DMS 273 (cell line): Measurements from ENCODE around the gene HOXB2.

ENCODE experiments used
- DNase-seq: peaks from one replicate; lab custom pipeline; 2025; ENCODE audit not compliant: unreplicated experiment; lab: John Stamatoyannopoulos, UW

HOXB2 gene

DNA sequence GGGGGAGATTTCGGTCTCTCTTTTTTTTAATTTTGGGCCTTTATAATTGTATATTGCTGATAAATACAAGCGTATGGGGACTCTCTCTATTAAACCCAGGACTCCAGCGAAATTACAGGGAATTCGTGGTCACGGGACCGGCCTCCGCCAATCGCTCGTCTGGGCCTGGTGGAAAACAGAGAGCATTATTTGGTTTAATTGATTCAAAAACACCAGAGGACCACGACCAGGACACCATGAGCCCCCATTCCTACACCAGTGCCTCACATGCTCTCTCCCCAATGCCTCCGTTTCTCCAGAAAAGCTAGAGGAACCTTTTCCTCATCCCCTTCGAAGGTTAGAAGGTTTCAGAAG is at the start of gene HOXB2:
HOXB2 (minus strand) TSS at position 88 of the 354 bp plus-strand sequence. CDS start 198 bp downstream, outside the sequence.
- DNase-seq = no peak

GRCh38 chr17:48593840-48594537 is 49.1 kb upstream of the HOXB2 start:
- peak; percentile 83 for DNase-seq

GRCh38 chr17:48593126-48593829 is 48.4 kb upstream of the HOXB2 start, which contains the start of gene HOXB5:
Gene HOXB5, minus strand, starts transcription at chr17:48593779. Its CDS starts 97 bp downstream, at chr17:48593682.
- DNase-seq = peak; percentile 25

- no peak for DNase-seq
Measured at GRCh38 chr17:48592577-48592976, 47.7 kb upstream of the HOXB2 start.

DNA sequence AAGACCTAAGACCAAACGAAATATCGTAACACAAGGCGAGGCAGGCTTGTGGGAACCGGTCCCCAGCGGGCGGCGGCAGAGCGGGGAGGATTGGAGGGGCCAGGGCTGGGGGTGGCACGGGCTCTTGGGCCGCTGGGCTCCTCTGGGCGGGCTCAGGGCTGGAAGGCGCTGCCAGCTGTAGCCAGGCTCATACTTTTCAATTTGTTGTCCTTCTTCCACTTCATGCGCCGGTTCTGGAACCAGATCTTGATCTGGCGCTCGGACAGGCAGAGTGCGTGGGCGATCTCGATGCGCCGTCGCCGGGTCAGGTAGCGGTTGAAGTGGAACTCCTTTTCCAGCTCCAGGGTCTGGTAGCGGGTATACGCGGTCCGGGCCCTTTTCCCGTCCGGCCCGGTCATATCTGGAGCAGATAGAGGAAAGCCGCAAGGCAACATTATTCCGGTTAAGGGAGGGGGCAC is 47.2 kb upstream of the HOXB2 start:
- no peak for DNase-seq

- DNase-seq = no peak
Measured at GRCh38 chr17:48591255-48592056, 46.5 kb upstream of the HOXB2 start.

GRCh38 chr17:48590607-48591161 is 45.8 kb upstream of the HOXB2 start:
- no peak for DNase-seq

- DNase-seq = no peak
Measured at GRCh38 chr17:48589831-48590606, 45.1 kb upstream of the HOXB2 start, which contains the start of gene HOXB3. Gene HOXB3, minus strand, starts transcription at chr17:48590241. Its CDS starts 37,767 bp downstream, at chr17:48552474.

DNA sequence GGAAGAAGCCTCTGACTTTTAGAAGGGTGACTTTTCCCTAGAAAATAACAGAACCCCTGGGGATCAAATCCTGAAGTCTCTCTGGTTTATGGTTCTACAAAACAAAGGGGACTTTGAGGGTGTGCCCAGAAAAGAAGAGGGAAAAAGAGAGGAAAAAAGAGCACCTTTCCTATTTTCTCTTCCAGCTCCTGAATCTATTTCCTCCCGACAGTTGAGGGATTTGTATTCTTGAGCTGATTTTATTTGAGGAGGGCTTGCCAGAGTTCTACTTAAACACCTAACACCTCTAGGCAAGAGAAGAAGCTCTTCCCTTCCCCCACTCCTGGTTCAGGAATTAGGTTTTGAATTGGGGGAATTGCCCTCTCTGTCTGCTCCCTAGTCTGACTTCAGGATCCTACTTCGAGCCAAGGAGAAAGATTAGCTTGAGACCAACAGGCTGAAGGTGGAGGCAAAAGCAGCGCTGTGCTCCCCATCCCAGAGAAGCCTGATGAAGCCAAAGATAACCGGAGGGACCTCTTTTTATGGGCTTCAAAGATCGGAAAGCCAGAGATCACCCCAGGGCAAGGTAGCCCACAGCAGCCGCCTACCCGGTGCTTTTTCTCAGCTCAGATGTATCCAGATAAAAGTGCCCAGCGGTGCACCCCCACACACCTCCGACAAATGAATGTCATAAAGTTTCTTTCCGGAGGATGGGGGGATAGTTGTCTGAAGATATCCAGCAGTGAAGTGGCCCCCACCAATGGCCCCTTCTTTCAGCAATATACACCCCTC is 44.3 kb upstream of the HOXB2 start:
- no peak for DNase-seq

DNA sequence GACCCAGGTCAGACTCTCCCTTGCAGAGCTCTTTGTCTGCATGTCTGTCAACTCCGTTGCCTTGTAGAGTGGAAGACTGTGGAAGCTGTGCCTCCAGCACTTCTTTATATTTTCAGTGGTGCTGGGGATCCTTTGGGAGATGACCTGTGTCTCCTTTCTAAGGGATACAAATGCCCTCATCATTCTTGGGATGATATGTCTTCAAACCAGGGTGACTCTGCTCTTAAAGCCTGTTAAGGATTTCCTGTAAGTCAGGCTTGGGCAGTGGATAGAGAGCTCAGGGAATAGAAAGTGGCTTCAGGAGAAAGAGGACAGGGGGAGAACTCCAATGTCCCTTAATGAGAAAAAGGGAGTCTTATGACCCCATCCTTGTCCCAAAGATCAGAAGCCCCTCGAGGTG is 43.6 kb upstream of the HOXB2 start:
- DNase-seq = no peak

DNA sequence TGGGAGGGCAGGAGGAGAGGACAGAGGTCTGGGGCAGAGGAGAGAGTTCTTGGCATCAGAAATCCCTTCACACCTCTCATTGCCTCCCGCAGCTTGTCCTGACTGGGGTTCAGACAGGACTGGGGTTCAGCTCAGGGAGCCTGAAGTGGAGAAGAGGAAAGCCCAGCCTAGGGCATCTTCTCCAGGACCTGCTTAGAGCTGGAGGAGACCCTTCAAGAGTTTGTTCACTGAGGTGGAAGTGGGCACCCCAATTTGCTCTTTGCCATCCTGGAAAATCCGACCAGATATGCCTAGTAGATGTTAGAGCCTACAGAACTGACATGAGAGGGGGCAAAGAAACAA is 43.1 kb upstream of the HOXB2 start:
- DNase-seq = no peak

GRCh38 chr17:48587276-48588073 is 42.6 kb upstream of the HOXB2 start:
- no peak for DNase-seq

GRCh38 chr17:48586355-48587258 is 41.7 kb upstream of the HOXB2 start:
- DNase-seq = no peak

- no peak for DNase-seq
Measured at GRCh38 chr17:48584223-48584741, 39.4 kb upstream of the HOXB2 start.

- DNase-seq = no peak
Measured at GRCh38 chr17:48583708-48584222, 38.9 kb upstream of the HOXB2 start.

DNA sequence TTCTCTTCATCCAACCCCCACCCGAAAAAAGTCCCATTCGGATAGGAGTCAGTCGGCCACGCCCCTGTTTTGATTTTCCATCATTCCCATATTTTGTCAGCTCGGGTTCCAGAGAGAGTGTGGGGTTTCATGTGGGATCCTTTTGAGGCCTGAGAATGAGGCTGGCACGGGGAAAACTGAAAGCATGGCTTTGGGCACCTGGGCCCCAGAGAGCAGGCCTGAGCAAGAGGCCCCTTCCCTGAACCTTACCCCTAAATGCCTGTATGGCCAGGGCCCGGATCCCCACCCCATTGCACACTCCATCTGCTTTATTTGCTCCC is 37.8 kb upstream of the HOXB2 start:
- no peak for DNase-seq

- DNase-seq = no peak
Measured at GRCh38 chr17:48579760-48580554, 35.0 kb upstream of the HOXB2 start.
